GM19035 (cell line): ENCODE measurements around the gene MRPL14.
A peak's percentile ranks its signal among the peaks of the same experiment; 100 is the strongest.
"Not testable (repeated sequence)": the region's sequence is repeated elsewhere in the genome, so short reads cannot be mapped to it uniquely, and the experiment has no call there.

ENCODE experiments used
- ATAC-seq: cut with Tn5 transposase; IDR thresholded peaks from one replicate; pipeline ENCODE4 v1.9.1; 2021; ENCODE audit not compliant: unreplicated experiment

Gene MRPL14

GRCh38 chr6:44150317-44150917, 23.2 kb upstream of the MRPL14 start:
- ATAC-seq: no peak

GRCh38 chr6:44149369-44150012, 22.2 kb upstream of the MRPL14 start:
- ATAC-seq: no peak

- no peak for ATAC-seq
These were observed 21.1 kb upstream of the MRPL14 start for GRCh38 chr6:44148306-44148705.

GRCh38 chr6:44147256-44147655, 20.0 kb upstream of the MRPL14 start:
- no peak for ATAC-seq

GRCh38 chr6:44146685-44147084, 19.4 kb upstream of the MRPL14 start:
- ATAC-seq: no peak

- ATAC-seq: no peak
These were observed 18.6 kb upstream of the MRPL14 start for GRCh38 chr6:44145839-44146238.

- ATAC-seq: not testable (repeated sequence)
These were observed 17.3 kb upstream of the MRPL14 start for GRCh38 chr6:44144536-44144935.

- ATAC-seq: no peak
These were observed 16.5 kb upstream of the MRPL14 start for GRCh38 chr6:44143731-44144130.

- ATAC-seq: no peak
These were observed 15.6 kb upstream of the MRPL14 start for GRCh38 chr6:44142835-44143234.

GRCh38 chr6:44139351-44139743, 12.1 kb upstream of the MRPL14 start:
- ATAC-seq: no peak

- no peak for ATAC-seq
These were observed 11.6 kb upstream of the MRPL14 start for GRCh38 chr6:44138717-44139350.

- ATAC-seq: no peak
These were observed 8.6 kb upstream of the MRPL14 start for GRCh38 chr6:44135875-44136274.

- ATAC-seq: no peak
These were observed 8.0 kb upstream of the MRPL14 start for GRCh38 chr6:44135173-44135758.

- ATAC-seq: no peak
These were observed 6.9 kb upstream of the MRPL14 start for GRCh38 chr6:44133981-44134711.

GRCh38 chr6:44133003-44133931, 6.0 kb upstream of the MRPL14 start:
- ATAC-seq: no peak

GRCh38 chr6:44132476-44132875, 5.2 kb upstream of the MRPL14 start:
- no peak for ATAC-seq

GRCh38 chr6:44131892-44132291, 4.6 kb upstream of the MRPL14 start:
- no peak for ATAC-seq

- ATAC-seq: no peak
These were observed 2.6 kb upstream of the MRPL14 start for GRCh38 chr6:44129841-44130322.

GRCh38 chr6:44128020-44128917, 1.0 kb upstream of the MRPL14 start:
- peak; percentile 5 for ATAC-seq
